ENCODE data around the gene ADCY2.

DNA sequence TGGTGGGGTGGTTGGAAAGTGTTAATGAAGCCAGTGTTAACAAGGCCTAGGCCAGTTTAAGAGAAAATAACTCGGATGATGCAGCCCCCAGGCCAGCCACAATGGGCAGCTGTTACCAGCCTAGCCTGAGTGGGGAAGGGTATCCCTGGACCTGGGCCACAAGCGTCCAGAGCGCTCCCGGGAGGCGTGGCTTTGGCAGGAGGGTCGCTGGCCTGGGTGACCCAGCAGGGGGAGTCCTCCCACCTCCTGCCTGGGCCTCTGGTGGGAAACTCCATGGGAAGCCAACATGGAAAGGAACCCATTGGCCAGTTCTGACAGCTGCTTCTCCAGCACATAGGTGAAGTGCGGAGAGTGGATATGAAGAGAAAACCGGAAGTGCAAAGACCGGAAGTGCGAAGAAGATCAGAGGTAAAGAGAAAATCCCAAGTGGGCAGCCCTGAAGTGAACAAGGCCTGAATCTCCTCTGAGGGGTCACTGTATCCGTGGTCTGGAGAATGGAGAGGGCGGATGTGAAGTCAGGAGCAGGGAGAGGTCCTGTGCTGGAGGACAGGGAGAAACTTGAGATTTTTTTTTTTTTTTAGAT is 79.0 kb downstream of the ADCY2 start:
- TF ChIP-seq, protein P1, sequence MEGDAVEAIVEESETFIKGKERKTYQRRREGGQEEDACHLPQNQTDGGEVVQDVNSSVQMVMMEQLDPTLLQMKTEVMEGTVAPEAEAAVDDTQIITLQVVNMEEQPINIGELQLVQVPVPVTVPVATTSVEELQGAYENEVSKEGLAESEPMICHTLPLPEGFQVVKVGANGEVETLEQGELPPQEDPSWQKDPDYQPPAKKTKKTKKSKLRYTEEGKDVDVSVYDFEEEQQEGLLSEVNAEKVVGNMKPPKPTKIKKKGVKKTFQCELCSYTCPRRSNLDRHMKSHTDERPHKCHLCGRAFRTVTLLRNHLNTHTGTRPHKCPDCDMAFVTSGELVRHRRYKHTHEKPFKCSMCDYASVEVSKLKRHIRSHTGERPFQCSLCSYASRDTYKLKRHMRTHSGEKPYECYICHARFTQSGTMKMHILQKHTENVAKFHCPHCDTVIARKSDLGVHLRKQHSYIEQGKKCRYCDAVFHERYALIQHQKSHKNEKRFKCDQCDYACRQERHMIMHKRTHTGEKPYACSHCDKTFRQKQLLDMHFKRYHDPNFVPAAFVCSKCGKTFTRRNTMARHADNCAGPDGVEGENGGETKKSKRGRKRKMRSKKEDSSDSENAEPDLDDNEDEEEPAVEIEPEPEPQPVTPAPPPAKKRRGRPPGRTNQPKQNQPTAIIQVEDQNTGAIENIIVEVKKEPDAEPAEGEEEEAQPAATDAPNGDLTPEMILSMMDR (IDR thresholded peaks at IDR 0.05) = no peak
- no peak for TF ChIP-seq POLR2AphosphoS5 (IDR thresholded peaks at IDR 0.05)
- no peak for TF ChIP-seq EP300 (IDR thresholded peaks at IDR 0.05)
- TF ChIP-seq POLR2A (IDR thresholded peaks at IDR 0.05) = no peak
